GM19324 (cell line): ENCODE measurements around the gene CDON.
"Not testable (repeated sequence)": the region's sequence is repeated elsewhere in the genome, so short reads cannot be mapped to it uniquely, and the experiment has no call there.

Source experiments
- ATAC-seq: cut with Tn5 transposase; IDR thresholded peaks from one replicate; pipeline ENCODE4 v1.9.1; 2021; ENCODE audit warnings: mild to moderate bottlenecking, moderate library complexity; ENCODE audit not compliant: unreplicated experiment, low FRiP score

CDON gene

DNA sequence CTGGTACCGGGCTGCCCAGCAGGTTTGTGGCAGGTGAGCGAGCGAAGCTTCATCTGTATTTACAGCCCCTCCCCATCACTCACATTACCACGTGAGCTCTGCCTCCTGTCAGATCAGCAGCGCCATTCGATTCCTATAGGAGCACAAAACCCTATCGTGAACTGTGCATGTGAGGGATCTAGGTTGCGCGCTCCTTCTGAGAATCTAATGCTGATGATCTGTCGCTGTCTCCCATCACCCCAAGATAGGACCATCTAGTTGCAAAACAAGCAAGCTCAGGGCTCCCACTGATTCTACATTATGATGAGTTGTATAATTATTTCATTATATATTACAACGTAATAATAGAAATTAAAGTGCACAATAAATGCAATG lies 132.6 kb downstream of the CDON start:
- ATAC-seq: no peak

DNA sequence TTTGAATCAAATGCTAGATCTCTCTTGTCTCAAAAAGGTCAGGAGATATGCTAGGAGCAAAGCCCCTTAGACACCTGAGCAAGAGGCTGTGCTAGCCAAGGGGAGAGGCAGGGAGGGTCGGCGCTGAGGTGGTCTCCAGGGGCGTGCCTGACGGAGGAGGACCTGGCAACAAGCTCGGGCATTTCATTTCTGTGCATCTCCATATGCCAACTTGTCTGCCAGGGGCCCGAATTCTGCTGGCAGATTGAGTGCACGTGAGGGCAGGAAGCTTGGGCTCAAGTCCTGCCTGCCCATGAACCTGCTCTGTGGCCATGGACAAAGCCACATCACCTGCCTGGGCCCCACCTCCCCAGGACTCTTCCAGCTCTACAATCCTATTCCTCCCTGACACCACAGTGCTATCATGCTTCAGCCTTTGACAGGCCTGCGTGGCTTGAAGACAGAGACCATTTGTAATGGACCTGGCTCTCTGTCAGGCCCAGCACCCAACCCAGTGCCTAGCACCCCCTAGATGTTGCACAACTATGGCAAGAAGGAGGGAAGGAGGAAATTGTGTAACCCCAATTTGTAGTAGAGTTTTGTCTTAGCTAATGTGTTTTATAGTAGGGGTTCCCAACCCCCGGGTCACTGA lies 133.1 kb downstream of the CDON start:
- no peak for ATAC-seq

DNA sequence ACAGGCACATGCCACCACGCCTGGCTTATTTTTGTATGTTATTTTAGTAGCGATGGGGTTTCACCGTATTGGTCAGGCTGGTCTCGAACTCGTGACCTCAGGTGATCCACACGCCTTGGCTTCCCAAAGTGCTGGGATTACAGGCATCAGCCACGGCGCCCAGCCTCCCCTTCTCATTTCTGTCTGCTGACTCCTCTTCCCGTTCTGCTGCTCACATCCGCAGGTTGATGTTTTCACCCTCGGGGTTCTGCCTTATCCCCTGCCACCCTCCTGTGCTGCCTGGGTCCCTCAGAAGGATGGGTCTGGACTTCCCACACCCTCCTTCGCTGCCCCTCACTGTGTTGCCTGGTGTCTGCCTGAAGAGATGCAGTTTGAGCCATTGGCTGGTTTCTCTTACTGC lies 136.0 kb downstream of the CDON start:
- no peak for ATAC-seq

DNA sequence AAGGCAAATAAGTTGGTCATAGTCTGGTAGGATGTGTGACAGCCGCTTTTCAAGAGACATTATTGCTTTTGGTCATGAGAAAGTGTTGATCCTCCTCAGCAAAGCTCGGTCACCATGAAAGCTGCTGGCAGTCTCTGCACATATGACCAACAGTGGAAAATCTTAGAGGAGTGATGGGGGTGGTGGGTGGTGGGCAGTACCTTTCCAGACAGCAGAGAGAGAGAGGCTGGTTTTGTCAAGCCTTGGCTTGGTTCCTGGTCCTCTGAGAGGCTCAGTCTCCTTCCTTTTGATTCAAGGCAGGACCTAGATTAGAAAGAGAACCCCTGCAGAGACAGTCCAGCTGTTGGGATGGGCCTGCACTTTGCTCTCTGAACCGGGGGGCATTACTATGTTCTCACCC lies 136.9 kb downstream of the CDON start:
- no peak for ATAC-seq

DNA sequence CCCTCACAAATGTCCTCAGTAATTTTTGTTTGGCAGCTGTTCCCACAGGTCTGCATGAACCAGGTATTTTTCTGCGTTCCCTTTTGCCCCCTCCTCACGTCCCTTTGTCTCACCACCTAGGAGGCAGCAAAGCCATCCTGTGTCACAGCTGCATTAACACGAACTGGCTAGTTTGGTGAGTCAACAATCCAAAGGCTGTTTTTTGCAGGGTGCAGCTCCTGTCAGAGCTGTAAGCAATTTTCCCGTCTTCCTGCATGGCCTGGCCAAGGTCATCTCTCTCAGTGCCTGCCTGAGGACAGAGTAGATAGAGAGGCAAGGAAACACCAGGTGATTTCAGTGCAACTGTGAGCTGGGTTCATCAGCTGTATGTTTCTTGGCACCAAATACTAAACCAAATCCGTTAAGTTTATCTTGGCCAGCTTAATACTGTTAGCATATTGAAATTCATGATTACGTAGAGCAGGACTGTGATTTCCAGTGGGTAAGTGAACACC lies 137.4 kb downstream of the CDON start:
- no peak for ATAC-seq

DNA sequence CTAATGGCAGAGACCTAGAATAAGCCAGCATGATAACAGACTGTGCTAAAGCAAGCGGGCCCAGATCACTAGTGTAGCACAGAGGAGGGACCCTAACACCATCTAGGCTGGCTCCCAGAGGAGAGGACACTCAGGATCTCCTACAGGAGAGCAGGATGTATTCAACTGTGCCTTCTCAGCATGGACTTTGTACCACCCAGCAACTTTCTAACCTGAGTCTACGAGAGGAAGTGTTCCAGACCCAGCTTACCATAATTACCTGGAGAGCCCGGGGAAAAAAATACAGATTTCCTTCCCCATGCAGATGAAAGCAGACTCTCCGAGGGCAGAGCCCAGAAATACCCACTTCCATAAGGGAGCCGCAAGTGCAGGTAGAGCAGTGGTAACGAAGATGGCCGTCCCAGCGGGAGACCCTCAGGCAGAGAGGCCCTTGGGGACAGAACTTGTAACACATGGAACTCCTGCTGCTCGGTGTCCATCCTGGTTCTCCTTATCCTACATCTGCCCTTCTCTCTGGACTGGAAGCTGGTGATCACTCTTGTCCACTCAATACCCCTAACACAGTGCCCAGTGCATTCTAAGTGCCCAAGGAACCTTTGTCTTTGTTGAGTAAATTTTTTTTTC lies 138.2 kb downstream of the CDON start:
- ATAC-seq: no peak

DNA sequence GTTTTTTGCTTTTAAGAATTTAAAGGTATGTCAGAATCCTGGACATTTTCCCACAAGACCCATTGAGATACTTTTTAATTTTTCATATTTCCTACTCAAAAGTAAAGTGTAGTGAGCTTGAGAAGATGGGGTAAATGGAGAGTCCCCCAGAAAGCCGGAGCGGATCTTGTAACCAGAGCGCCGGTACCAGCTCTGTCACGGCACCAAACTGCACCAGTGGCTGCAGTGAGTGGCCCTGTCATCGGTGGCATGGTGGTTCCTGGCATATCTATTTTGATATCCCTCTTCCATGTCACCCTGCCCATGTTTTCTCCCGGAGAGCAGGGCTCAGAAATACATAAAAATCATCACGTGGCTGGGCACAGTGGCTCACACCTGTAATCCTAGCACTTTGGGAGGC lies 139.0 kb downstream of the CDON start:
- no peak for ATAC-seq

DNA sequence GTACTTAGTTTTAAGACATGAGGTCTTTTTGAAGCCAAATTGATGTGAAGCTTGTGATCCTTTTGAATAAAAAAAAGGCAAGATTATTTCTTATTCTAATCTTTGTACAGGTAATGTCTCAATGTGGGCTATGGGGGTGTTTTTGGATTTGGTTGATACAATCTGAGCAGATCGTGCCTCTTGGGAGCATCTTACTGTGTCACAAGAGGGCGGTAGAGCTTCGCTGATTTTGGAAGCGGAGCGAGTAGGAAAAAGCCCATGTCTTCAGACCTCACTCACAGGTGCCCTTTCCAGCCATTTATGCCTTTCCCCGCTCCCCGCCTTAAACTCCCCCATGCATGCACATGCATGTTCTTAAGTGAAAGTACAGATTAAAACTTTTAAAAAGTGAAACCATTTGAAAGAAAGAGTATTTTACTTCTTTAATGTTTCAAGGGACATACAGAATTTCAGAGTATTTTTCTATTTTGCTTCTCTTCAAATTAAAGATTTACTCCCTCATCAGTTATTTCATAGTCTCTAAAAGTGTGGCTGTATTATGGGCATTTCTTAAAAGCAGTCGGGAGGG lies 139.6 kb downstream of the CDON start:
- no peak for ATAC-seq

DNA sequence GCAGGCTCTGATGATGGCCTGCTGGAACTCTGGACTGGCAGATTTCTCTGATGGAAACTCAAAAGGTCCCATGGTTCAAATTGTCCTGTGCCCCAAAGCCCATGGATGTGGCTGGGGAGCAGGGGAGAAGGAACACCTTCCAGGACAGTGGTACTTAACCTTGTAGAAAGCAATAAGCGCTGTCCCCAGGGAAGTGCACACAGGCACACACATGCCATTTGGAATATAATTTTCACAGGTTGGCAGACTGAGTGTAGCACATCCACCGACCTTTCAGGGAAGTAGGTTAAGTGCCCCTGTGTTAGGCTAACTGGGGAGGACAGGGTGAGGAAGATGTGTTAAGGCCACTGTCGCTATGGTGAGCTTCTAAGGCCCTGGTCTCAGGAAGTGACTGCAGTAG lies 140.5 kb downstream of the CDON start:
- ATAC-seq: no peak

DNA sequence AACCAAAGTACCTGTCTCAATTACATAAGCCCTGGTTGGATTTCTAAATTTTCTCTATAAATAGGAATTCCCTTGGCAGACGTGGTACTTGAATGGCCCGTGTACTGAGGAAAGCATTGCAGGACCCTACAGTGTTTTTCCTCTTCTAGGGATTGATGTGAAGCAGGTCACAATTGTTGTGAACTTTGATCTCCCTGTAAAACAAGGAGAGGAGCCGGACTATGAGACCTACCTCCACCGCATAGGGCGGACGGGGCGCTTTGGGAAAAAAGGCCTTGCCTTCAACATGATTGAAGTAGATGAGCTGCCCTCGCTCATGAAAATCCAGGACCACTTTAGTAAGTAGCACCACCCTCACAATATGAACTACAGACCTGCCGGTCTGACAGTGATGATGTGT lies 141.6 kb downstream of the CDON start:
- no peak for ATAC-seq

DNA sequence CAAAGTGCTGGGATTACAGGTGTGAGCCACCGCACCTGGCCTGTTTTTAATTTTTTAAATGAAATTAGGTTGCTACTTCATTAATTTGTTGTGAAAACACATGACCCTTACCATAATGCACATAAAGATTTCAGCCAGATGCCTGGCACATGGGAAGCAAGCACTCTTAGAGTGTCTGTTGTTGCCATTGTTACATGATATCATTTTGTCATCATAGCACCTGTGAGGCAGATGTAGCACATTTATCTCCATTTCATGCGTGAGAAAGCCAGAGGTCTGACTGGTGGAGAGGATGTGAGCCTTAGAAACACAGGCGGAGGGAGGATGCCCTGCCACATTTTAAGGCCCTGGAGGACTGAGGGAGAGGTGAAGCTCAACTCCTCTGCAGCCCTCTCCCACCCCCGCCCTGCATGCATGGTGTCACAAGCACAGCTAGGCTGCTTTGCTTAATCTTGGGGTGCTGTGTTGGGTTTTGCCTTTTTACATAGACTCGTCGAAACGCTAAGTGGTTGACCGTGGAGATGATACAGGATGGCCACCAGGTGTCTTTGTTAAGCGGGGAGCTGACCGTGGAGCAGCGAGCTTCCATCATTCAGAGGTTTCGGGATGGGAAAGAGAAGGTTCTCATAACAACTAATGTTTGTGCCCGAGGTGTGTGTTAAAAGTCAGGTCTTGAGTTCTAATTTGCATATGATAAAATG lies 144.4 kb downstream of the CDON start:
- ATAC-seq: no peak

DNA sequence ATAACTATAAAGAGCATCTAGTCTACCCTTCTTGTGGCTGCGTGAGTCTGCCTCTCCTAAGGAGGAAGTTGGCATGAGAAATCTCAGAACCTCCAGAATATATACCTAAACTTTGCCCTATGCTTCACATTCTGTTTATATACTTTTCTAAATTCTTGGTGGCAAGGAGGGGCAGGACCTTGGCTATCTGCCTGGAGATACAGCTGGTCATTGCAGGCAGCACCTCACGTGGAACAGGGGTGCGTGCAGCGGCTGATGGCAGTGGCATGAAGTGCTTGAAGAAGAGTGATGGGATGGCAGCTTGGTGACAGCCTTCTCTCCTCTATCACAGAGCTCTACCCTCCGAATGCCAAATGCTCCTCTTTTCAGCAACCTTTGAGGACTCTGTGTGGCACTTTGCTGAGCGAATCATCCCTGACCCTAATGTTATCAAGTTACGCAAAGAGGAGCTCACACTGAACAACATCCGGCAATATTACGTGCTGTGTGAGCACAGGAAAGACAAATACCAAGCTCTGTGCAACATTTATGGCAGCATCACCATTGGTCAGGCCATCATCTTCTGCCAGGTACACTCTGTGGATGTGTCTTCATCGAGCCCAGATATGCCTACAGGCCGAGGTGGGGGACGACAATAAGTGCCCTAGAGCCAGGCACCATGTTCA lies 145.9 kb downstream of the CDON start:
- no peak for ATAC-seq

DNA sequence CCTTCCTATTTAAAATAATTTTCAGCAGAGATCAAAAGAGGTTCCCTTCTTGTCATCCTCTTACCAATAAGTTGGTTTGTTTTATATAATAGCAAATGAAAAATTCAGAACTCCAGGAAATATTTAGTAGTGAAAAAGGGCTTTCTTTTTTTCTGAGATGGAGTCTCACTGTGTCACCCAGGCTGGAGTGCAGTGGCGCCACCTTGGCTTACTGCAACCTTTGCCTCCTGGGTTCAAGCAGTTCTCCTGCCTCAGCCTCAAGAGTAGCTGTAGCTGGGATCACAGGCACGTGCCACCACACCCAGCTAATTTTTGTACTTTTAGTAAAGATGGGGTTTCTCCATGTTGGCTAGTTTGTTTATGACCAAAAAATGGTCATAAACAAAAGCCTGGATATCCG lies 148.1 kb downstream of the CDON start:
- not testable (repeated sequence) for ATAC-seq

DNA sequence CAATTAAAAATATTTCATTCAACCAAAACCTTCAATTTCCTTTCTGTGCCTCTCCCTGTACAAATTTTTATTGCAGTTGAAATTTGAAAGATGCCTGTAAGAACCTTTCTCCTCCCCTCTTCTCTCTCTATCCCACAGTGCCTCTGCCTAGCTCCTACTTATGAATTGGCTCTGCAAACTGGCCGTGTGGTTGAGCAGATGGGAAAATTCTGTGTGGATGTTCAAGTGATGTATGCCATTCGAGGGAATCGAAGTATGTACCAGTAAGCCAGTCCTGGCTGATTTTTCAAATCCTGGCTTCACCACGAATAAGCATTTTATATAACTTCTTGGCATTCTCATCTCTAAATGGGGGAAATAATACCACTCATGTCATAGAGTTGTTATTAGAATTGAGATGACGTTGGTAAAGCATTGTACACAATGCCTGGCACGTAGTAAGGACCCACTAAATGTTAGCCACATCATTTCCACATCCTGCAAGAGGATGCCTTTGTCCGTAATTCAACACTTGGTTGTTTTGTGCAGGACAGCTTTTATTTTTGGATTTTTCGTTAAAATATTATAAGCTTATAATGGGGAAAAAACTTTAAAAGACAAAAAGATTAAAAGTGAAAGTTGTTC lies 152.3 kb downstream of the CDON start:
- ATAC-seq: no peak
